ENCODE results near the gene ZAR1L.

DNA sequence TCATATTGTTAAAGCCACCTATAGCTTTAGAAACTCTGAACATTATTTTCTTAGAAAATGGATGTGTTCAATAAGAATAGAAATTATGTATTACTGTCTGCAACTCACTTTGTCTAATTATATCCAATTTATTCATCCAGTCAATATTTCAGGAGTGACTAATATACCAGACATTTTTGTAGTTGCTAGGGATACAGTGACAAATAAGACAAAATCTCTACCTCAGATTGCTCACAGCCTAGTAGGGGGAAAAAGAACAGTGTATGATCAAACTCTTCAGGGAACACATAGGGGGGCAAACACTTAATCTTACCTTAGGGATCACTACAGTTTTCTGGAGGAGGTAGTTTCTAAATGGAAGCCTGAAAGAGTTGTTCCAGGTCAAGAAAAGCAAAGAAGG lies 8.7 kb upstream of the ZAR1L start:
- TF ChIP-seq JUND (IDR thresholded peaks at IDR 0.05) (no peak), FOXA1 (IDR thresholded peaks at IDR 0.05) (no peak)
- TF ChIP-seq, protein P1, sequence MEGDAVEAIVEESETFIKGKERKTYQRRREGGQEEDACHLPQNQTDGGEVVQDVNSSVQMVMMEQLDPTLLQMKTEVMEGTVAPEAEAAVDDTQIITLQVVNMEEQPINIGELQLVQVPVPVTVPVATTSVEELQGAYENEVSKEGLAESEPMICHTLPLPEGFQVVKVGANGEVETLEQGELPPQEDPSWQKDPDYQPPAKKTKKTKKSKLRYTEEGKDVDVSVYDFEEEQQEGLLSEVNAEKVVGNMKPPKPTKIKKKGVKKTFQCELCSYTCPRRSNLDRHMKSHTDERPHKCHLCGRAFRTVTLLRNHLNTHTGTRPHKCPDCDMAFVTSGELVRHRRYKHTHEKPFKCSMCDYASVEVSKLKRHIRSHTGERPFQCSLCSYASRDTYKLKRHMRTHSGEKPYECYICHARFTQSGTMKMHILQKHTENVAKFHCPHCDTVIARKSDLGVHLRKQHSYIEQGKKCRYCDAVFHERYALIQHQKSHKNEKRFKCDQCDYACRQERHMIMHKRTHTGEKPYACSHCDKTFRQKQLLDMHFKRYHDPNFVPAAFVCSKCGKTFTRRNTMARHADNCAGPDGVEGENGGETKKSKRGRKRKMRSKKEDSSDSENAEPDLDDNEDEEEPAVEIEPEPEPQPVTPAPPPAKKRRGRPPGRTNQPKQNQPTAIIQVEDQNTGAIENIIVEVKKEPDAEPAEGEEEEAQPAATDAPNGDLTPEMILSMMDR (IDR thresholded peaks at IDR 0.05; ENCODE audit: low read depth, low read length, missing input control): no peak
- TF ChIP-seq, protein P2, sequence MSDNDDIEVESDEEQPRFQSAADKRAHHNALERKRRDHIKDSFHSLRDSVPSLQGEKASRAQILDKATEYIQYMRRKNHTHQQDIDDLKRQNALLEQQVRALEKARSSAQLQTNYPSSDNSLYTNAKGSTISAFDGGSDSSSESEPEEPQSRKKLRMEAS (IDR thresholded peaks at IDR 0.05): no peak
